ENCODE measurements around the gene COL18A1.

Gene COL18A1

GRCh38 chr21:45423968-45424853 is 19.2 kb downstream of the COL18A1 start:
- TF ChIP-seq SNAI2 (CRISPR knock-in tag; IDR thresholded peaks at IDR 0.05) = no peak
- TF ChIP-seq ZFP3 (CRISPR knock-in tag; IDR thresholded peaks at IDR 0.05) = no peak
- TF ChIP-seq BACH2 (CRISPR knock-in tag; IDR thresholded peaks at IDR 0.05; ENCODE audit: borderline replicate concordance) = no peak
- TF ChIP-seq ZFP30 (CRISPR knock-in tag; IDR thresholded peaks at IDR 0.05) = no peak
- no peak for TF ChIP-seq TSHZ2 (CRISPR knock-in tag; IDR thresholded peaks at IDR 0.05)
- no peak for TF ChIP-seq OSR1 (CRISPR knock-in tag; IDR thresholded peaks at IDR 0.05)
- no peak for TF ChIP-seq GLIS3 (CRISPR knock-in tag; IDR thresholded peaks at IDR 0.05)
- no peak for TF ChIP-seq ISL1 (CRISPR knock-in tag; IDR thresholded peaks at IDR 0.05)
- TF ChIP-seq PATZ1 (CRISPR knock-in tag; IDR thresholded peaks at IDR 0.05; ENCODE audit: borderline replicate concordance) = no peak
- no peak for TF ChIP-seq CSDC2 (CRISPR knock-in tag; IDR thresholded peaks at IDR 0.05)
- TF ChIP-seq ZNF8 (CRISPR knock-in tag; IDR thresholded peaks at IDR 0.05) = no peak
- no peak for ATAC-seq

- no peak for ATAC-seq
- TF ChIP-seq OSR1 (CRISPR knock-in tag; IDR thresholded peaks at IDR 0.05) = no peak
- no peak for TF ChIP-seq PPARA (CRISPR knock-in tag; IDR thresholded peaks at IDR 0.05; ENCODE audit: borderline replicate concordance)
- TF ChIP-seq BACH2 (CRISPR knock-in tag; IDR thresholded peaks at IDR 0.05; ENCODE audit: borderline replicate concordance) = no peak
- no peak for TF ChIP-seq TSHZ2 (CRISPR knock-in tag; IDR thresholded peaks at IDR 0.05)
- TF ChIP-seq ZNF565 (CRISPR knock-in tag; conservative IDR thresholded peaks at IDR 0.05; ENCODE audit: low read depth) = no peak
- TF ChIP-seq ZFP3 (CRISPR knock-in tag; IDR thresholded peaks at IDR 0.05) = no peak
- no peak for TF ChIP-seq ZFP30 (CRISPR knock-in tag; IDR thresholded peaks at IDR 0.05)
- no peak for TF ChIP-seq CSRNP3 (CRISPR knock-in tag; IDR thresholded peaks at IDR 0.05)
- TF ChIP-seq GLIS3 (CRISPR knock-in tag; IDR thresholded peaks at IDR 0.05) = no peak
- no peak for TF ChIP-seq ISL1 (CRISPR knock-in tag; IDR thresholded peaks at IDR 0.05)
- no peak for TF ChIP-seq ZNF8 (CRISPR knock-in tag; IDR thresholded peaks at IDR 0.05)
- no peak for TF ChIP-seq RARB (CRISPR knock-in tag; IDR thresholded peaks at IDR 0.05)
- no peak for TF ChIP-seq ZC3H10 (CRISPR knock-in tag; IDR thresholded peaks at IDR 0.05)
- no peak for TF ChIP-seq ZNF70 (CRISPR knock-in tag; IDR thresholded peaks at IDR 0.05)
- no peak for TF ChIP-seq CSDC2 (CRISPR knock-in tag; IDR thresholded peaks at IDR 0.05)
- no peak for TF ChIP-seq SNAI2 (CRISPR knock-in tag; IDR thresholded peaks at IDR 0.05)
Observed at GRCh38 chr21:45424854-45425795, 20.2 kb downstream of the COL18A1 start.
